ENCODE results near the gene ATP13A4.

The ATP13A4 gene

DNA sequence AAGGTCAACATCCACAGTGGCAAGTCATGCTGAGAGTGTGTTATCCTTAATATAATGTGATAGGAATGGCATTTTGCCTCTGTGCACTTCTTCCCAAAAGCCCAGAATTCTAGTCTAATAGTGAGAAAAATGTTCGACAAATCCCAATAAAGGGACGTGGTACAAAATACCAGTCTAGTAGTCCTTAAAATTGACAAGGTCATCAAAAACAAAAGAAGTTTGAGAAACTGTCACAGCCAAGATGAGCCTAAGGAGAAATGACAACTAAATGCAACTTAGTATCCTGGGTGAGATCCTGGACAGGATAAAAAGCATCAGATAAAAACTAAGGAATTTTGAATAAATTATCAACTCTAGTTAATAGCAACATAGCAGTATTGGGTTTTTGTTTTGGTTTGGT is 14.4 kb upstream of the ATP13A4 start:
- Histone ChIP-seq H3K36me3 (no peaks in the 10 kb centered on the region), H3K27ac (no peak overlapping the region), H3K27me3 (ENCODE audit: insufficient read depth, low read depth, severe bottlenecking) (no peaks in the 10 kb centered on the region), H3K9me3 (ENCODE audit: severe bottlenecking) (no peaks in the 10 kb centered on the region), H3K4me3 (ENCODE audit: low read depth, low read length) (no peak overlapping the region)
- TF ChIP-seq, protein P1, sequence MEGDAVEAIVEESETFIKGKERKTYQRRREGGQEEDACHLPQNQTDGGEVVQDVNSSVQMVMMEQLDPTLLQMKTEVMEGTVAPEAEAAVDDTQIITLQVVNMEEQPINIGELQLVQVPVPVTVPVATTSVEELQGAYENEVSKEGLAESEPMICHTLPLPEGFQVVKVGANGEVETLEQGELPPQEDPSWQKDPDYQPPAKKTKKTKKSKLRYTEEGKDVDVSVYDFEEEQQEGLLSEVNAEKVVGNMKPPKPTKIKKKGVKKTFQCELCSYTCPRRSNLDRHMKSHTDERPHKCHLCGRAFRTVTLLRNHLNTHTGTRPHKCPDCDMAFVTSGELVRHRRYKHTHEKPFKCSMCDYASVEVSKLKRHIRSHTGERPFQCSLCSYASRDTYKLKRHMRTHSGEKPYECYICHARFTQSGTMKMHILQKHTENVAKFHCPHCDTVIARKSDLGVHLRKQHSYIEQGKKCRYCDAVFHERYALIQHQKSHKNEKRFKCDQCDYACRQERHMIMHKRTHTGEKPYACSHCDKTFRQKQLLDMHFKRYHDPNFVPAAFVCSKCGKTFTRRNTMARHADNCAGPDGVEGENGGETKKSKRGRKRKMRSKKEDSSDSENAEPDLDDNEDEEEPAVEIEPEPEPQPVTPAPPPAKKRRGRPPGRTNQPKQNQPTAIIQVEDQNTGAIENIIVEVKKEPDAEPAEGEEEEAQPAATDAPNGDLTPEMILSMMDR (IDR thresholded peaks at IDR 0.05; ENCODE audit: low read depth, low read length): no peak
- DNase-seq: no peak

DNA sequence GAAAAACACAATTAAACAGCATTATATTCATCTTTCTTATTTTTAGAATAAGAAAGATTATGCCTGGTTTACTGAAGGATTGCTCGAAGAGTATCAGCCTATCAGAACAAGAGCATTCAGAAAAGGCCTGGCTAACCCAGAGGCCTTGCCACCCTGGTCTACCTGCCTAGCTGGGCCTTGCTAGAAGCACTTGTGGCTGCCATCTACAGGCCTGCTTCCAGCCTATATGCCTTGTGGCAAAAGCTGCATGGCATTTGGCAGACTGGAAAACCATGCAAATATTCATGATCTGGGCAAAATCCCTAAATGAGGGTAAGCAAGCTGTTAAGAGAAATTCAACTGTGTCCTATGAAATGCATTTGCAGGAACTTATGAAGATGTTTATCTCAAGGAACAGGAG is 9.3 kb upstream of the ATP13A4 start:
- TF ChIP-seq, protein P1 (IDR thresholded peaks at IDR 0.05; ENCODE audit: low read depth, low read length): peak; percentile 30; the same call in 1 of the 2 replicates
- peak; percentile 28 for DNase-seq
- Histone ChIP-seq H3K36me3 (no peaks in the 10 kb centered on the region), H3K4me3 (ENCODE audit: low read depth, low read length) (no peak overlapping the region), H3K27me3 (ENCODE audit: insufficient read depth, low read depth, severe bottlenecking) (no peaks in the 10 kb centered on the region), H3K27ac (no peak overlapping the region), H3K9me3 (ENCODE audit: severe bottlenecking) (no peaks in the 10 kb centered on the region)

DNA sequence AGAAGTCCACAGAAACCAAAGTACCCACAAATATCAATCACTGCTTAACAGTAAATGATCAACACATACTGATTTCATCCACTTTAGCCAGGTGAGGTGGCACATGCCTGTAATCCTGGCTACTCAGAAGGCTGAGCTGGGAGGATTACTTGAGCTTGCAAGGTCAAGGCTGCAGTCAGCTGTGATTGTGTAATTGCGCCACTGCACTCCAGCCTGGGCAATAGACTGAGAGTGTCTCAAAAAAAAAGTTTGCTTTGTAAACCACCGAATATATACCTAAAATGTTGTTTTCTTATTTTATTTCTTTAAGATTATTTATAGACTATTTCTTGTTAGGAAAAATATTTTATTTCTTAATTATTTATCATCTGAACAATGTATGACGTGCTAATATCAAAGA is 8.7 kb upstream of the ATP13A4 start:
- peak; percentile 61 for DNase-seq
- no peaks in the 10 kb centered on the region for H3K36me3 ChIP-seq
- H3K27ac ChIP-seq: no peak overlapping the region
- H3K4me3 ChIP-seq (ENCODE audit: low read depth, low read length): no peak overlapping the region
- TF ChIP-seq, protein P1 (IDR thresholded peaks at IDR 0.05; ENCODE audit: low read depth, low read length): no peak
- no peaks in the 10 kb centered on the region for H3K27me3 ChIP-seq (ENCODE audit: insufficient read depth, low read depth, severe bottlenecking)
- H3K9me3 ChIP-seq (ENCODE audit: severe bottlenecking): no peaks in the 10 kb centered on the region

DNA sequence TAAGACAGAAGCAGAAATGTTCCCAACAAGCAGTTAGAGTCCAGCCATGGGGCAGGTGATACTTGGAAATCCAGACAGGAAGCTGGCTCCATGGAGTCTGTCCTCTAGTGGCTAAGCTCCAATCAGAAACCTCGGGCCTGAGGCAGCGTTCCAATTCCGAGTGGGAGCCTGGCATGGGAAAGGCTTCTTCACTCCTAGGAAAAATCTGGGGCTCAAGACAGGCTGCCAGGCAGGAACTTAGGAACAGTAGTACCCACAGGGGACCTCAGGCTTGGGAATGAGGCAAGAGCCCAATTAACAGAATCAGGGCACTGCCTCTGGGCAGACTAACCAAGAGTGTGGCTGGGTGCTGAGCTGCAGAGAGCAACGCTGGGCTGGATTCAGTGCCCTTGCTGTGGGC is 6.2 kb upstream of the ATP13A4 start:
- no peaks in the 10 kb centered on the region for H3K9me3 ChIP-seq (ENCODE audit: severe bottlenecking)
- no peak for DNase-seq
- no peaks in the 10 kb centered on the region for H3K36me3 ChIP-seq
- no peak overlapping the region for H3K27ac ChIP-seq
- no peaks in the 10 kb centered on the region for H3K27me3 ChIP-seq (ENCODE audit: insufficient read depth, low read depth, severe bottlenecking)
- TF ChIP-seq, protein P1 (IDR thresholded peaks at IDR 0.05; ENCODE audit: low read depth, low read length): no peak
- no peak overlapping the region for H3K4me3 ChIP-seq (ENCODE audit: low read depth, low read length)

DNA sequence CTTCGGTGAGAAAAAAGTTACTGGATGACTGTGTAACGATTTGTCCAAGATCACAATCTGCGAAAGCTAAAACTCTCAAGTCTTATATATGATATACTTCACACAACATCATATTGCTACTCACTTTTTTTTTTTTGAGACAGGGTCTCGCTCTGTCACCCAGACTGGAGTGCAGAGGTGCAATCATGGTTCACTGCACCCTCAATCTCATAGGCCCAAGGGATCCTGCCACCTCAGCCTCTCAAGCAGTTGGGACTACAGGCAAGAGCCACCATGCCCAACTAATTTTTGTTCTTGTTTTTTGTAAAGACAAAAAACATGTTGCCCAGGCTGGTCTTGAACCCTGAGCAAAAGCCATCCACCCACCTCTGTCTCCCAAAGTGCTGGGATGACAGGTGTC is 5.4 kb upstream of the ATP13A4 start:
- no peaks in the 10 kb centered on the region for H3K27me3 ChIP-seq (ENCODE audit: insufficient read depth, low read depth, severe bottlenecking)
- TF ChIP-seq, protein P1 (IDR thresholded peaks at IDR 0.05; ENCODE audit: low read depth, low read length): no peak
- no peaks in the 10 kb centered on the region for H3K9me3 ChIP-seq (ENCODE audit: severe bottlenecking)
- no peak overlapping the region for H3K4me3 ChIP-seq (ENCODE audit: low read depth, low read length)
- DNase-seq: no peak
- H3K27ac ChIP-seq: no peak overlapping the region
- no peaks in the 10 kb centered on the region for H3K36me3 ChIP-seq

DNA sequence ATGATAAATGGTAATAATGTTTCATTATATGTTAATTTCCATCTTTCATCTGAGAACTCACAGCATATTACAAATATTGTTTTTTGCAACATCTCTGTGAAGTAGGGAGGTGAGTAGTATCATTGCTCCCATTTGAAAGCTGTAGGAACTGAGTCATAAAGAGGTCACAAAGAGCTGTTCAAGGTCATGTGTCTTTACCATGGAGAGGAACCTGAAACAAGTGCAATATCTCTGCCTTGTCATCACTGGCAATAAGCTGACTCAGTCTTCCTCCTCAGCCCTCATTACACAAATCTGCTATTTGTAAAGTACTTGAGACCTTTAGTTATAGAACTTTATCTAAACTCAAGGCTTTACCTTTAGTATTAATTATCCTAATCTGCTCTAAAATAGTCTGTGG is 4.4 kb upstream of the ATP13A4 start:
- Histone ChIP-seq H3K27ac (no peak overlapping the region), H3K27me3 (ENCODE audit: insufficient read depth, low read depth, severe bottlenecking) (no peaks in the 10 kb centered on the region), H3K4me3 (ENCODE audit: low read depth, low read length) (no peak overlapping the region), H3K36me3 (no peaks in the 10 kb centered on the region), H3K9me3 (ENCODE audit: severe bottlenecking) (no peaks in the 10 kb centered on the region)
- TF ChIP-seq, protein P1 (IDR thresholded peaks at IDR 0.05; ENCODE audit: low read depth, low read length): no peak
- no peak for DNase-seq

All from WERI-Rb-1 (cell line).